ENCODE data around the gene LPAR2. TPM values are rescaled to one million over a fixed set of nuclear protein-coding genes. Genes with fewer than 3 reads are reported as not detected.
"Not testable (repeated sequence)": the region's sequence is repeated elsewhere in the genome, so short reads cannot be mapped to it uniquely, and the experiment has no call there.

The LPAR2 gene
- total RNA-seq, 1 donor from 2014 or later: 21.9 TPM

GRCh38 chr19:19610376-19611202 lies 17.4 kb downstream of the LPAR2 start:
- Mint-ChIP-seq H3K36me3 (ENCODE audit: low read depth) (peaks cover 45% of the 10 kb centered on the region), H3K27me3 (no peaks in the 10 kb centered on the region), H3K4me1 (peaks cover 45% of the 10 kb centered on the region), H3K9me3 (no peaks in the 10 kb centered on the region), H3K27ac (no peak overlapping the region), H3K4me3 (no peak overlapping the region)
- intact Hi-C loops (cut with micrococcal nuclease): no loop called here
- DNase-seq: no peak

- H3K4me3 Mint-ChIP-seq: not testable (repeated sequence)
Measured at GRCh38 chr19:19606686-19607085, 21.3 kb downstream of the LPAR2 start.

GRCh38 chr19:19606021-19606420 lies 22.0 kb downstream of the LPAR2 start:
- H3K4me3 Mint-ChIP-seq: peak overlapping the region; percentile 63
- H3K4me1 Mint-ChIP-seq: peaks cover 52% of the 10 kb centered on the region
- peaks cover 44% of the 10 kb centered on the region for H3K36me3 Mint-ChIP-seq (ENCODE audit: low read depth)
- H3K27ac Mint-ChIP-seq: peak overlapping the region; percentile 91
- no peaks in the 10 kb centered on the region for H3K9me3 Mint-ChIP-seq
- peak; percentile 83 for DNase-seq
- no peaks in the 10 kb centered on the region for H3K27me3 Mint-ChIP-seq
- intact Hi-C loops (cut with micrococcal nuclease): no loop called here

More at GRCh38 chr19:19606686-19607085, 21.3 kb downstream of the LPAR2 start:
- H3K9me3 Mint-ChIP-seq; H3K27me3 Mint-ChIP-seq; DNase-seq; intact Hi-C loops (cut with micrococcal nuclease): not testable (repeated sequence)
- Mint-ChIP-seq H3K27ac (peak overlapping the region; percentile 91), H3K36me3 (ENCODE audit: low read depth) (peaks cover 39% of the 10 kb centered on the region), H3K4me1 (peaks cover 47% of the 10 kb centered on the region)

GRCh38 chr19:19602713-19603324 lies 25.2 kb downstream of the LPAR2 start:
- Mint-ChIP-seq H3K4me3 (peak overlapping the region; percentile 52), H3K27ac (peak overlapping the region; percentile 89), H3K4me1 (peaks cover 50% of the 10 kb centered on the region), H3K27me3 (no peaks in the 10 kb centered on the region), H3K9me3 (no peaks in the 10 kb centered on the region), H3K36me3 (ENCODE audit: low read depth) (peaks cover 26% of the 10 kb centered on the region)
- no peak for DNase-seq
- intact Hi-C loops (cut with micrococcal nuclease): no loop called here

GRCh38 chr19:19602136-19602712 lies 25.8 kb downstream of the LPAR2 start:
- peak; percentile 78 for DNase-seq
- peak overlapping the region; percentile 89 for H3K27ac Mint-ChIP-seq
- H3K4me1 Mint-ChIP-seq: peaks cover 55% of the 10 kb centered on the region
- no peaks in the 10 kb centered on the region for H3K9me3 Mint-ChIP-seq
- no peaks in the 10 kb centered on the region for H3K27me3 Mint-ChIP-seq
- intact Hi-C loops (cut with micrococcal nuclease): no loop called here
- H3K4me3 Mint-ChIP-seq: peak overlapping the region; percentile 36
- peaks cover 31% of the 10 kb centered on the region for H3K36me3 Mint-ChIP-seq (ENCODE audit: low read depth)

GRCh38 chr19:19600793-19601330 lies 27.2 kb downstream of the LPAR2 start:
- no peaks in the 10 kb centered on the region for H3K27me3 Mint-ChIP-seq
- H3K9me3 Mint-ChIP-seq: no peaks in the 10 kb centered on the region
- intact Hi-C loops (cut with micrococcal nuclease): no loop called here
- no peak for DNase-seq
- peak overlapping the region; percentile 36 for H3K4me3 Mint-ChIP-seq
- H3K36me3 Mint-ChIP-seq (ENCODE audit: low read depth): peaks cover 26% of the 10 kb centered on the region
- H3K27ac Mint-ChIP-seq: peak overlapping the region; percentile 89
- peaks cover 51% of the 10 kb centered on the region for H3K4me1 Mint-ChIP-seq

- intact Hi-C loops (cut with micrococcal nuclease): loop anchor here (1.0 to 10.0 kb wide), 7 partner anchors 9 to 1426 kb away; partner anchors contain the start of genes GMIP, PBX4, ZNF101 and ZNF253
- Mint-ChIP-seq H3K4me1 (peaks cover 65% of the 10 kb centered on the region), H3K27ac (peak overlapping the region; percentile 96), H3K36me3 (ENCODE audit: low read depth) (peaks cover 35% of the 10 kb centered on the region), H3K4me3 (peak overlapping the region; percentile 82)
- H3K9me3 Mint-ChIP-seq, H3K27me3 Mint-ChIP-seq: not testable (repeated sequence)
- DNase-seq: peak; percentile 89
Measured at GRCh38 chr19:19598728-19599451, 29.1 kb downstream of the LPAR2 start.

- intact Hi-C loops (cut with micrococcal nuclease): loop anchor here (1.0 to 10.0 kb wide), 7 partner anchors 8 to 1427 kb away; partner anchors contain the start of genes GMIP, PBX4, ZNF101 and ZNF253
- Mint-ChIP-seq H3K9me3 (no peaks in the 10 kb centered on the region), H3K4me3 (peak overlapping the region; percentile 82), H3K27me3 (no peaks in the 10 kb centered on the region), H3K36me3 (ENCODE audit: low read depth) (peaks cover 35% of the 10 kb centered on the region), H3K4me1 (peaks cover 61% of the 10 kb centered on the region), H3K27ac (peak overlapping the region; percentile 96)
- peak; percentile 91 for DNase-seq
Measured at GRCh38 chr19:19597809-19598306, 30.2 kb downstream of the LPAR2 start.

GRCh38 chr19:19595171-19595701 lies 32.8 kb downstream of the LPAR2 start:
- H3K4me3 Mint-ChIP-seq: no peak overlapping the region
- H3K36me3 Mint-ChIP-seq (ENCODE audit: low read depth): peaks cover 40% of the 10 kb centered on the region
- no peaks in the 10 kb centered on the region for H3K27me3 Mint-ChIP-seq
- no peak for DNase-seq
- peaks cover 57% of the 10 kb centered on the region for H3K4me1 Mint-ChIP-seq
- H3K9me3 Mint-ChIP-seq: no peaks in the 10 kb centered on the region
- intact Hi-C loops (cut with micrococcal nuclease): loop anchor here (5.0 to 10.0 kb wide), 2 partner anchors 272 to 1430 kb away; partner anchors contain the start of genes ZNF253 and ZNF430
- peak overlapping the region; percentile 91 for H3K27ac Mint-ChIP-seq

GRCh38 chr19:19594381-19594780 lies 33.6 kb downstream of the LPAR2 start:
- Mint-ChIP-seq H3K27me3 (no peaks in the 10 kb centered on the region), H3K27ac (peak overlapping the region; percentile 94), H3K4me3 (no peak overlapping the region), H3K36me3 (ENCODE audit: low read depth) (peaks cover 47% of the 10 kb centered on the region), H3K9me3 (no peaks in the 10 kb centered on the region), H3K4me1 (peaks cover 65% of the 10 kb centered on the region)
- no peak for DNase-seq
- intact Hi-C loops (cut with micrococcal nuclease): loop anchor here (5.0 to 10.0 kb wide), 2 partner anchors 42 to 1430 kb away; partner anchors contain the start of gene ZNF430

GRCh38 chr19:19592690-19593089 lies 35.3 kb downstream of the LPAR2 start:
- DNase-seq: no peak
- no peak overlapping the region for H3K4me3 Mint-ChIP-seq
- H3K27me3 Mint-ChIP-seq: no peaks in the 10 kb centered on the region
- intact Hi-C loops (cut with micrococcal nuclease): loop anchor here (5.0 to 10.0 kb wide), 2 partner anchors 40 to 1432 kb away; partner anchors contain the start of gene ZNF430
- H3K36me3 Mint-ChIP-seq (ENCODE audit: low read depth): peaks cover 56% of the 10 kb centered on the region
- no peaks in the 10 kb centered on the region for H3K9me3 Mint-ChIP-seq
- peak overlapping the region; percentile 94 for H3K27ac Mint-ChIP-seq
- peaks cover 68% of the 10 kb centered on the region for H3K4me1 Mint-ChIP-seq

GRCh38 chr19:19591133-19591825 lies 36.7 kb downstream of the LPAR2 start:
- Mint-ChIP-seq H3K4me3 (peak overlapping the region; percentile 75), H3K36me3 (ENCODE audit: low read depth) (peaks cover 51% of the 10 kb centered on the region), H3K27me3 (no peaks in the 10 kb centered on the region), H3K4me1 (peaks cover 60% of the 10 kb centered on the region), H3K9me3 (no peaks in the 10 kb centered on the region), H3K27ac (peak overlapping the region; percentile 94)
- peak; percentile 92 for DNase-seq
- intact Hi-C loops (cut with micrococcal nuclease): loop anchor here (1.0 to 10.0 kb wide), 5 partner anchors 27 to 1434 kb away; partner anchors contain the start of genes ATP13A1, GMIP, PBX4 and ZNF430
